Endothelial cell of umbilical vein (primary cell): ENCODE data around the gene PRKAR1B. TPM values are rescaled to one million over a fixed set of nuclear protein-coding genes. Genes with fewer than 3 reads are reported as not detected.

Experiments
- BruUV-seq: library from RNA; stranded (reverse); fragments of 400-500 nt; replicated peaks from 2 replicates; lab custom pipeline; 2021; lab: Mats Ljungman, UMichigan
- CTCF ChIA-PET: fragments of 300-600, 350-600 bp; sonication (Branson Sonifier 250); formaldehyde crosslinking; loops from one replicate; lab custom pipeline; 2021; ENCODE audit warnings: antibody characterized with exemption, inconsistent platforms; lab: Charles Lee
- POLR2A ChIA-PET: fragments of 300-600, 350-600 bp; sonication (Branson Sonifier 250); formaldehyde crosslinking; loops from one replicate; lab custom pipeline; 2021; ENCODE audit warnings: antibody characterized with exemption, inconsistent platforms; lab: Charles Lee
- DNase-seq: peaks from one replicate; pipeline ENCODE4 v3.0.0-alpha.2; 2011; ENCODE audit warnings: low read depth, low spot score
- FAIRE-seq: peaks from 2 replicates; lab custom pipeline; 2011; peaks lifted over from hg19 to GRCh38; lab: Jason Lieb, UNC
- H2AFZ ChIP-seq: 2 replicates; pipeline ENCODE4 v1.6.0; 2012; ENCODE audit warnings: low read depth, low read length, control low read depth, inconsistent platforms
- H3K27ac ChIP-seq: 2 replicates; pipeline ENCODE4 v1.5.1; 2011; ENCODE audit warnings: low read depth, mild to moderate bottlenecking, control low read depth, low read length, moderate library complexity; ENCODE audit not compliant: insufficient read depth
- H3K27me3 ChIP-seq, 2 experiments: 2 replicates each; pipeline versions ENCODE4 v1.6.0 to v1.6.1; 2011; ENCODE audit warnings: low read length in 2 of 2, mixed read lengths in 1 of 2; ENCODE audit not compliant: control insufficient read depth in 2 of 2, insufficient read depth in 2 of 2
- H3K36me3 ChIP-seq, 2 experiments: 2 replicates in 1 of 2; 3 replicates in 1 of 2; pipeline ENCODE4 v1.5.1; 2011; ENCODE audit warnings: low read length in 2 of 2, mild to moderate bottlenecking in 1 of 2, moderate library complexity in 1 of 2; ENCODE audit not compliant: control insufficient read depth in 2 of 2, insufficient read depth in 2 of 2; ENCODE audit errors: extremely low read depth in 1 of 2
- H3K4me1 ChIP-seq: 3 replicates; pipeline ENCODE4 v1.5.1; 2011; ENCODE audit warnings: mild to moderate bottlenecking, low read length; ENCODE audit not compliant: control insufficient read depth, insufficient read depth; ENCODE audit errors: extremely low read depth
- H3K4me2 ChIP-seq: 2 replicates; pipeline ENCODE4 v1.6.1; 2011; ENCODE audit warnings: low read length, control low read depth, mixed read lengths; ENCODE audit not compliant: insufficient read depth
- H3K4me3 ChIP-seq, 3 experiments: fragments of 200-600 bp in 1 of 3; sonication (generic), shearing (Covaris generic) in 1 of 3; replicated peaks in 1 of 3; 2 replicates each; pipeline ENCODE4 v1.5.1; 2011 to 2016; ENCODE audit warnings: control low read depth in 3 of 3, low read length in 3 of 3, mild to moderate bottlenecking in 2 of 3, inconsistent platforms in 1 of 3, low read depth in 1 of 3, moderate library complexity in 1 of 3; ENCODE audit not compliant: insufficient read depth in 1 of 3
- H3K79me2 ChIP-seq: 2 replicates; pipeline ENCODE4 v1.6.0; 2012; ENCODE audit warnings: low read length, inconsistent platforms; ENCODE audit not compliant: control insufficient read depth, insufficient read depth
- H3K9ac ChIP-seq: replicated peaks from 2 replicates; pipeline ENCODE3; 2011; ENCODE audit warnings: low read length, control low read depth; ENCODE audit not compliant: insufficient read depth; ENCODE audit errors: extremely low read depth
- H3K9me1 ChIP-seq: replicated peaks from 3 replicates; pipeline ENCODE4 v1.6.0; 2011; ENCODE audit warnings: mild to moderate bottlenecking, low read length; ENCODE audit not compliant: control insufficient read depth, insufficient read depth; ENCODE audit errors: extremely low read depth
- H3K9me3 ChIP-seq: replicated peaks from 2 replicates; pipeline ENCODE4 v1.5.1; 2012; ENCODE audit warnings: low read length, inconsistent platforms; ENCODE audit not compliant: control insufficient read depth, insufficient read depth
- H4K20me1 ChIP-seq: replicated peaks from 2 replicates; pipeline ENCODE3; 2011; ENCODE audit warnings: mild to moderate bottlenecking, low read length; ENCODE audit not compliant: control insufficient read depth, insufficient read depth; ENCODE audit errors: extremely low read depth
- EZH2 ChIP-seq: IDR thresholded peaks from 2 replicates; pipeline ENCODE4 v1.6.1; 2012; ENCODE audit warnings: borderline replicate concordance, low read depth, mild to moderate bottlenecking, moderate library complexity, low read length, inconsistent platforms; ENCODE audit not compliant: severe bottlenecking
- FOS ChIP-seq: IDR thresholded peaks from 2 replicates; pipeline ENCODE4 v1.6.1; 2011; ENCODE audit warnings: mild to moderate bottlenecking, low read length, moderate library complexity, borderline replicate concordance; ENCODE audit not compliant: insufficient read depth
- GATA2 ChIP-seq: IDR thresholded peaks from 2 replicates; pipeline ENCODE4 v1.7.0; 2011; ENCODE audit warnings: low read depth, mild to moderate bottlenecking, moderate library complexity, mixed read lengths, low read length; ENCODE audit not compliant: insufficient read length, insufficient read depth
- JUN ChIP-seq: IDR thresholded peaks from 2 replicates; pipeline ENCODE4 v1.6.1; 2011; ENCODE audit warnings: borderline replicate concordance, low read depth; ENCODE audit not compliant: insufficient read length, insufficient read depth
- MYC ChIP-seq: IDR thresholded peaks from one replicate; pipeline ENCODE4 v1.6.1; 2011; ENCODE audit warnings: mild to moderate bottlenecking, low read depth, low read length
- POLR2A ChIP-seq: IDR thresholded peaks from 2 replicates; pipeline ENCODE4 v1.6.1; 2012; ENCODE audit warnings: low read depth, mild to moderate bottlenecking, control low read depth, low read length
- POLR2AphosphoS5 ChIP-seq: IDR thresholded peaks from 2 replicates; pipeline ENCODE4 v1.6.1; 2012; ENCODE audit warnings: low read depth, mild to moderate bottlenecking, control low read depth, low read length, moderate library complexity; ENCODE audit not compliant: insufficient read depth
- dilution Hi-C: fragments of 300-500 bp; cut with MboI; formaldehyde crosslinking; loops from one replicate; pipeline ENCODE4 v1.15.0; 2019; ENCODE audit warnings: low sequenced_read_pairs; ENCODE audit not compliant: extremely low pct_ligation_motif_present
- intact Hi-C: fragments of 100-400 bp; cut with micrococcal nuclease; formaldehyde crosslinking; loops from one replicate; pipeline ENCODE4 v1.10.0; 2022
- polyA plus RNA-seq, 4 experiments: library from polyadenylated mRNA; depleted of rRNA in 3 of 4; stranded (reverse) in 3 of 4; unstranded in 1 of 4; fragments of >200 nt; gene quantifications; 2 replicates each; pipeline versions ENCODE4 v1.2.1 to v1.2.3, GENCODE V29; 2011 to 2012; ENCODE audit warnings: missing spikeins in 1 of 4
- total RNA-seq: library from RNA; stranded (reverse); gene quantifications from 2 replicates; pipeline ENCODE4 v1.2.3, GENCODE V29; 2021
- TF ChIP-seq, protein P1 (sequence below): IDR thresholded peaks from 2 replicates; pipeline ENCODE4 v1.6.1; 2011; ENCODE audit not compliant: insufficient read depth, insufficient read length
- TF ChIP-seq, protein P2 (sequence below), 2 donors: IDR thresholded peaks; 1 replicate in 1 of 2; 2 replicates in 1 of 2; pipeline ENCODE4 v1.5.1; 2011; ENCODE audit warnings: low read length in 2 of 2, mild to moderate bottlenecking in 2 of 2, moderate library complexity in 2 of 2, control low read depth in 1 of 2, inconsistent platforms in 1 of 2, low read depth in 1 of 2; ENCODE audit not compliant: insufficient read depth in 1 of 2; ENCODE audit errors: extremely low read depth in 1 of 2

Gene PRKAR1B
- total and polyA plus RNA-seq, 2 donors (not counting 3 experiments of a cell fraction or from before 2014, with no cell fraction given): 15.4 to 29.2 TPM

- intact Hi-C loops: no loop called here
- ChIA-PET CTCF (no interaction called here), POLR2A (no interaction called here)
- no TSS peak for BruUV-seq
- Histone ChIP-seq H2AFZ (no peak overlapping the region), H3K27ac (no peak overlapping the region), H4K20me1 (no peaks in the 10 kb centered on the region), H3K79me2 (no peaks in the 10 kb centered on the region), H3K9ac (no peak overlapping the region), H3K36me3 (peaks cover 7 to 44% of the 10 kb centered on the region in 2 experiments), H3K9me1 (no peaks in the 10 kb centered on the region), H3K9me3 (no peaks in the 10 kb centered on the region), H3K4me2 (no peak overlapping the region), H3K4me3 (no peak overlapping the region), H3K27me3 (no peaks in the 10 kb centered on the region), H3K4me1 (no peaks in the 10 kb centered on the region)
- FAIRE-seq (no peak), DNase-seq (no peak)
- dilution Hi-C loops: no loop called here
- TF ChIP-seq GATA2: no peak
- TF ChIP-seq, protein P1, sequence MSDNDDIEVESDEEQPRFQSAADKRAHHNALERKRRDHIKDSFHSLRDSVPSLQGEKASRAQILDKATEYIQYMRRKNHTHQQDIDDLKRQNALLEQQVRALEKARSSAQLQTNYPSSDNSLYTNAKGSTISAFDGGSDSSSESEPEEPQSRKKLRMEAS: no peak
- no peak for TF ChIP-seq EZH2
- no peak for TF ChIP-seq POLR2AphosphoS5
- TF ChIP-seq, protein P2, sequence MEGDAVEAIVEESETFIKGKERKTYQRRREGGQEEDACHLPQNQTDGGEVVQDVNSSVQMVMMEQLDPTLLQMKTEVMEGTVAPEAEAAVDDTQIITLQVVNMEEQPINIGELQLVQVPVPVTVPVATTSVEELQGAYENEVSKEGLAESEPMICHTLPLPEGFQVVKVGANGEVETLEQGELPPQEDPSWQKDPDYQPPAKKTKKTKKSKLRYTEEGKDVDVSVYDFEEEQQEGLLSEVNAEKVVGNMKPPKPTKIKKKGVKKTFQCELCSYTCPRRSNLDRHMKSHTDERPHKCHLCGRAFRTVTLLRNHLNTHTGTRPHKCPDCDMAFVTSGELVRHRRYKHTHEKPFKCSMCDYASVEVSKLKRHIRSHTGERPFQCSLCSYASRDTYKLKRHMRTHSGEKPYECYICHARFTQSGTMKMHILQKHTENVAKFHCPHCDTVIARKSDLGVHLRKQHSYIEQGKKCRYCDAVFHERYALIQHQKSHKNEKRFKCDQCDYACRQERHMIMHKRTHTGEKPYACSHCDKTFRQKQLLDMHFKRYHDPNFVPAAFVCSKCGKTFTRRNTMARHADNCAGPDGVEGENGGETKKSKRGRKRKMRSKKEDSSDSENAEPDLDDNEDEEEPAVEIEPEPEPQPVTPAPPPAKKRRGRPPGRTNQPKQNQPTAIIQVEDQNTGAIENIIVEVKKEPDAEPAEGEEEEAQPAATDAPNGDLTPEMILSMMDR (IDR thresholded peaks at IDR 0.05; ENCODE audit: extremely low read depth in 1 of 2, insufficient read depth in 1 of 2, low read depth in 1 of 2, low read length in 2 of 2): no peak
- TF ChIP-seq POLR2A: no peak
- TF ChIP-seq FOS: no peak
- no peak for TF ChIP-seq JUN
- TF ChIP-seq MYC: no peak
Measured at GRCh38 chr7:755413-755805, 28.3 kb upstream of the PRKAR1B start.
